ENCODE data around the gene KRT14.

The KRT14 gene

DNA sequence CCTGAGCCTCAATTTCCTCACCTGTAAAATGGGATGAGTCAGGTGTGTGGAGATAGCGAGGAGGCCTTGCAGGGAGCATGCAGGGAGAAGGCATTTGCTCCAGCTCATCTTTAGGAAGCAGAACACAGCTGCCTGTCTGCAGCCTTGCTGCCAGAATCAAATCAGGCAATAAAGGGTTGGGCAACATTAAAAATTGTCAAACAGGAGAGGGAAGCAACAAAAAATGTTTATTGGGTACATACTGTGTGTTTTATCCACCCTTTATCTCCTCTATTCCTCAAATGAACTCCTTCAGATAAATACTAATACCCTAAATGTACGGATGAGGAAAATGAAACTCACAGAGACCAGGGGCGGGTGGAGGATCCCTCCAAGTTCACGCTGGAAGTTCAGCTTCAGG, 13.6 kb upstream of the KRT14 start:
- ChIA-PET POLR2A (no interaction called here), CTCF (no interaction called here)
- no peak for TF ChIP-seq CTCF (IDR thresholded peaks at IDR 0.05; ENCODE audit: control extremely low read depth, extremely low read depth, low read depth, missing control alignments)
- no peak for DNase-seq (ENCODE audit: extremely low spot score)

- ChIA-PET POLR2A (no interaction called here), CTCF (no interaction called here)
- DNase-seq (ENCODE audit: extremely low spot score) = no peak
- TF ChIP-seq CTCF (IDR thresholded peaks at IDR 0.05; ENCODE audit: control extremely low read depth, extremely low read depth, low read depth, missing control alignments) = no peak
Measured at GRCh38 chr17:41599680-41600079, 13.0 kb upstream of the KRT14 start.

DNA sequence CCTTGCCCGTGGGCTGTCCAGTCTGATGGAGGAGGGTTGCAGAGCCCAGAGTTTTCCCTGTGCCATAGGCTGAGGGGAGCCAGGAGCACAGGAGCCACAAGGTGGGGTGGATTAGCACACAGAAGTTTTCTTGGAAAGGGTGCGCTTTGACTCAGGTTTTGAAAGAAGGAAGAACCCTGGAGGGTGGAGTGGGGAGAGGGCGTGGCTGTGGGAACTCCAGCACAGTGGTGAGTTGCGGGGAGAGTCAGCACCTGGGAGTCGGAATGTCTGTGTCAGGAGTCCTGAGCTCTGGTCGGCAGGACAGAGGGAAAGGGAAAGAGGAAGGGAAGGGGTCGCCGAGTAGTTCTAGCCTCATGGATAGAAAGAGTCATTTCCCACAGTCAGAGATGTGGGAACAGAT, 8.9 kb upstream of the KRT14 start:
- DNase-seq (ENCODE audit: extremely low spot score) = no peak
- POLR2A ChIA-PET = no interaction called here
- TF ChIP-seq CTCF (IDR thresholded peaks at IDR 0.05; ENCODE audit: control extremely low read depth, extremely low read depth, low read depth, missing control alignments) = no peak
- CTCF ChIA-PET = interaction anchor here (1.4 to 1.6 kb wide), 2 partner anchors 16 to 47 kb away, joined by 3 read pairs; no protein-coding TSS in a partner anchor

GRCh38 chr17:41594363-41594915, 7.7 kb upstream of the KRT14 start:
- no peak for TF ChIP-seq CTCF (IDR thresholded peaks at IDR 0.05; ENCODE audit: control extremely low read depth, extremely low read depth, low read depth, missing control alignments)
- CTCF ChIA-PET = interaction anchor here (0.9 to 5.0 kb wide), 5 partner anchors 15 to 101 kb away, joined by 3 to 12 read pairs (median 5); no protein-coding TSS in a partner anchor
- DNase-seq (ENCODE audit: extremely low spot score) = no peak
- POLR2A ChIA-PET = no interaction called here

- no peak for TF ChIP-seq CTCF (IDR thresholded peaks at IDR 0.05; ENCODE audit: control extremely low read depth, extremely low read depth, low read depth, missing control alignments)
- no peak for DNase-seq (ENCODE audit: extremely low spot score)
- ChIA-PET POLR2A (no interaction called here), CTCF (interaction anchor here (1.0 to 5.0 kb wide), 4 partner anchors 14 to 102 kb away, joined by 3 to 12 read pairs (median 6); no protein-coding TSS in a partner anchor)
Measured at GRCh38 chr17:41593306-41593981, 6.7 kb upstream of the KRT14 start.

- DNase-seq (ENCODE audit: extremely low spot score) = no peak
- CTCF ChIA-PET = interaction anchor here (1.6 to 5.0 kb wide), 4 partner anchors 13 to 70 kb away, joined by 5 to 12 read pairs (median 7); no protein-coding TSS in a partner anchor
- POLR2A ChIA-PET = no interaction called here
- TF ChIP-seq CTCF (IDR thresholded peaks at IDR 0.05; ENCODE audit: control extremely low read depth, extremely low read depth, low read depth, missing control alignments) = no peak
Measured at GRCh38 chr17:41592601-41593305, 6.1 kb upstream of the KRT14 start.
